HG03064 (cell line): ENCODE measurements around the gene SUGT1.
"Not testable (repeated sequence)": the region's sequence is repeated elsewhere in the genome, so short reads cannot be mapped to it uniquely, and the experiment has no call there.

Experiments used
- ATAC-seq: cut with Tn5 transposase; IDR thresholded peaks from one replicate; pipeline ENCODE4 v1.9.1; 2021; ENCODE audit warnings: low read depth; ENCODE audit not compliant: unreplicated experiment

SUGT1 gene

DNA sequence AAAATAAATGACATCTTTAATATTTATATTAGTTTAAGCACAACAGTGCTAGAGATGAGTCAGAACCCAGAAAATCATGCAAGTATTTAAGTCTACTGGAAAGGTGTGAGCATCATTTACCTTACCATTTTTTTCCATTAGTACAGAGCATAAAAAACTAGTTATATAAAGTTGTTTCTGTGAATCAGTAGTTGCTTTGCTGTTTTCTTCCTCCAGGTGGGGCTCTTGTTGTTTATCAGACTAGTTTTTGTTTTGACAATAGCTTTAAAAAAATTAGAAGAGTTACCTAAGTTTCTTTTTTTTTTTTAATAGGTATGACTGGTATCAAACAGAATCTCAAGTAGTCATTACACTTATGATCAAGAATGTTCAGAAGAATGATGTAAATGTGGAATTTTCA is 12.7 kb downstream of the SUGT1 start:
- ATAC-seq: no peak

DNA sequence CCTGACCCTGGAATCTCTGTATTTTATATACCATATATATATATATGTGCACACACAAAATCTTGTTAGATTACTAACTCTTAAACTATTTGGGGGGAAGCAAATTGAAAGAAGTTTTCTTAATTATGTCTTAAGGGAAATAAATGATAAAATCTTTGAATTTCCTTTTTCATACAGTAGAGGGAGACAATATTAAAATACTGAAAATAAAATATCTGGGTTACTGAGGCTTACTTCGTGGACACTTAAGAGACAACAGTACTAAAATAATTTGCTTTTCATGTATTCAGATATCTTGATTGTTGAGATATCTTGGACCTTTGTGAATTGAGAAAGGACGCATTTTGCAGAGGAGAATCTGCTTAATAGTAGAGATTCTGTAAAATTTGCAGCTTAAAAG is 17.0 kb downstream of the SUGT1 start:
- ATAC-seq: no peak

DNA sequence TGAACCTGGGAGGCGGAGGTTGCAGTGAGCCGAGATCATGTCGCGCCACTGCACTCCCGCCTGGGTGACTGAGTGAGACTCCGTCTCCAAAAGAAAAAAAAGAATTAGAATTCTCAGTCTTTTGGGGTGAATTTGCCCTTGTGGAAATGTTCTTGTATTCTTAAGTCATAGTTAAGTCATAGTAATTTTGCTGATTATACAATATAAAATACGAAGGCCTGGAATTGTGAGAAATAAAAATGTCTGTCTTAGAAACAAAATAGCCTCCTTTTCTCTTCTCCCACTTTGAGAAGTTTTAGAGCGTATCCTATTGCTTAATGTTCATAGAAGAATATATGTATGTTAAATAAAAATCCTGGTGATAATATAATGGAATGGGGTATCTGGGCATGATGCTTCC is 18.1 kb downstream of the SUGT1 start:
- ATAC-seq: no peak

DNA sequence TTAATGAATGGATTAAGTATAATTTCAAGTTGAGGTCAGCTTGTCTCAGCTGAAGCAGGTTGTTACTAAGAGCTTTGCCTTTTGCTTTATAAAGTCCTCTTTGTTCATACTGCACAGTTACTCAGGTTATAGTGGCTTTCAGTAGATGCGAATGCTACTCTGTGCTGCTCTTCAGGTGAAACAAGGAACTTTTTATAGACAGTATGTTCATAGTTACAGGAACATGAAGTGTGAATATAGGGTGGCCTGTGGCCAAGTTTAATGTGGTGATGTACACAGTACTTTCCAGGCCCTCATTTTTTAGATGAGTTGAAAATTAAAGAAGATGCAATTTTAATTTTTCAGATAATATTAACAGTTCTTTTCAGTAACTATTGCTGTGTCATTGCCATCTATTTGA is 20.8 kb downstream of the SUGT1 start:
- no peak for ATAC-seq

DNA sequence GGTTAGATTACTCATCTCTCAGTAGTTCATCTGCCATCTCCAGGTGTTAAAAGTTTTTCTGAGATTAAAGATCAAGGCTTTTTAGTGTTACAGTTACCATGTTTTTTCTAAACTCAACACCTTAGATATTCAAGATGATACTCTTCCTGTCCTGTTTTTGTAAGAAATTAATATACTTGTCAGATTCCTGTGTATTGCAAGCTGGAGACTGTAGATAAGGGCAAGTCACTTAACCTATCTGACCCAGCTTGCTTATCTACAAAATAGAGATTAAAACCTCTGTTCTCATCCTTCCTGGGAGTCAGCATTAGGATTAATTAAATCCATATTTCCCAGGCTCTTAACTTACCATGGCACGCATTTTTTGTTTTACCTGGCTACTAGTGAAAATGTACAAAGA is 25.2 kb downstream of the SUGT1 start:
- ATAC-seq: no peak

DNA sequence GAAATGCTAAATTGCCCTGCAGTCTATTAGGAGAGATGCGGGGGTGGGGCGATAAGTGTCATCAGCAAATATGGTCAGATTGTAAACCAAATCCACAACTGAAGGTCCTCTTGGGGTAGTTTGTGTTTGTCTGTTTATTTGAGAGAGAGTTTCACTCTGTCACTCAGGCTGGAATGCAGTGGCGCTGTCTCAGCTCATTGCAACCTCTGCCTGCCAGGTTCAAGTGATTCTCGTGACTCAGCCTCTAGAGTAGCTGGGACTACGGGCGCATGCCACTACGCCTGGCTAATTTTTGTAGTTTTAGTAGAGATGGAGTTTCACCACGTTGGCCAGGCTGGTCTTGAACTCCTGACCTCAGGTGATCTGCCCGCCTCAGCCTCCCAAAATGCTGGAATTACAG is 33.2 kb downstream of the SUGT1 start:
- ATAC-seq: not testable (repeated sequence)

DNA sequence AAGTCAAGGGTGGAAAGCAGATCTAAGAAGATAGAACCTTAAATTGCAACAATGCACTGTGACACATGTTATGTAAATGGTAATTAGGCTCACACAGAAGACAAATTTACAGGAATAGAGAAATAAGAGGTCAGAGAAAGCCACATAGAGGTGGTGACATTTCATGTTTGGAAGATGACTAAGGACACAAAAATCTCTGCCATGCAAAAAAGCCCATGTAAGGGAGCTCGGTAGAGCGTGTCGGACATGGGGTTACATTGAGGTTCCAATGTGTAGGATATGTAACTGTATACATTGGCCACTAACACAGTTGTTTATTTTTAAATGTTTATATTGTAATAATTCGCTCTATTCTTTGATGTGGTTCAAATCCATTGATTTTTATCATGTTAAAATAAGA is 33.7 kb downstream of the SUGT1 start:
- ATAC-seq: no peak

DNA sequence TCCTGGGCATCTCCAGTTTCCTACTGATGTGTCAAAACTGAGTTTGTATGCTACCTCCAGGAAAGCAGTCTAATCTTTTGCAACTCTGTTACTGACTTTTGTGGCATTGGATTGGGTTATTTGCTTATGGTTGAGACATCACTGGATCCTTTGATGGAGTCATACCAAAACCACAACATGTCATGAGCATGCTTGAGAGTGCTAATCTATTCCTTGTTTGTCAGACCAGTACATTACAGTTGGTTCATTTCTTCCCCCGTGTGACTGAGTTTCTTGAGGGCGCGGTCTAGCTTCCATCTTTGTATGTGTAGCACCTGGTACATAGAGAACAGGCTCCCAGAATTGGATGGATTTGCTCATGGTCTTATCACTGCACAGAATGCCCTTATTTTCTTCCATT is 43.2 kb downstream of the SUGT1 start:
- ATAC-seq: no peak

DNA sequence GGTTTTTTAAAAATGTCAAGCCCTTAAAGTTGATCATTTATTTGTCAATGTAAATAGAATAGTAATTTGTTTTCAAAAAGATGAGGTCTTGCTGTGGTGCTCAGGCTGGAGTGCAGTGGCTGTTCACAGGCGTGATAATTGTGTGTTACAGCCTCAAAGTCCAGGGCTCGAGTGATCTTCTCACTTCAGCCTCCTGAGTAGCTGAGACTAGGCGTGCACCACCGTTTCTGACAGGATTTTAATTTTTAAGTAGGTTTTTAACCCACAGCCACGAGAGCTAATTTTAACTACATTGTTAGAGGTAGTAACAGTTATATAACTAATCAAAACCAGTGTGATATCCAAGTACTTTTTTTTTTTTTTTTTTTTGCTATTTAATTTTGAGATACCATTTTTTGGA is 43.9 kb downstream of the SUGT1 start:
- ATAC-seq: no peak

DNA sequence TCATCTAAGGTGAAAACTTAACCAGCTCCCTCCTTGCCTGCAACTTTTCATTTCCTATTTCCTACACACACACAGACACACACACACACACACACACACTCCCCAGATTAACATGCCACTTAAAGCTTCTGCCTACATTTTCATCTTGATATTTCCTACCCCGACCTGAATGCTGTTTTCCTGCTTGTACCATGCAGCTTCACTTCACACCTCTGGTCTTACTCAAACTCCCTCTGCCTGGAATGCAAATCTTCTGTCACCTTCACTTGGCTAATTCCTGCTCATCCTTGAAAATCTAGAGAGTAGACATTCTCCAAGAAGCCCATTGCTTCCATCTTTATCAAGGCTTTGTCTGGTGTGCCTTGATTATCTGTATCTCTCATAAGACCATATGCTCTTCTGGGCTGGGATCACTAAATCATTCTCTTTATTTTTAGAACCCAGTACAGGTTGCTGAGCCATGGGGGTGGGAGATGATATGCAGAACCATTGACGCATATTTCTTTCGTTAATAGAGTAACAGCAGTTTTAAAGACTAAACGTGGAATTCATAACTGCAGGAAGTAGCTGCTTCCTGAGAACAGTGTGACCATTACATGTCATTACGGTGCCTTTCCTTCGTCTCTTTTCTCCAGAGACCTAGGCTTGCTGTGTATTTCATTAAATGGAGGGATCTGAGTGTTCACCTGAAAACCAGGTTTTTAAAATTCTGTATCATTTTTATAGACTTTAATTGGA is 49.3 kb downstream of the SUGT1 start:
- ATAC-seq: no peak

DNA sequence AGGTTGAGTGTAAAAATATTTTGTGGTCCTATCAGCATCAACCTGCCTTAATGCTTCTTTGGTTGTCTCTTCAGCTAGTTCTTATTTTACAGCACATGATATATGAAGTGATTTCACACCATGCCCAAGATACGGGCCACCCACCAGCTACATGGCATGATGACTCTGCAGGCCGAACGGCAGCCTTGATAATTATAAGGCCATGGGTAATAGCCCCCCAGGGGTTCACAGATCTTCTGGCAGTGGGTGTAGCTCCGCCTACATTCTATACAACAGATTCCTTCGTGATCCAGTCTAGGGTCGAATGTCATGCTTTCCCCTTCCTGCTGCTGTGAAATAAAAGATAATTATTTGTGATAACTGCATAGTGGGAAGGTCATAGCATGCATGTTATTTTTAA is 50.8 kb downstream of the SUGT1 start:
- no peak for ATAC-seq

DNA sequence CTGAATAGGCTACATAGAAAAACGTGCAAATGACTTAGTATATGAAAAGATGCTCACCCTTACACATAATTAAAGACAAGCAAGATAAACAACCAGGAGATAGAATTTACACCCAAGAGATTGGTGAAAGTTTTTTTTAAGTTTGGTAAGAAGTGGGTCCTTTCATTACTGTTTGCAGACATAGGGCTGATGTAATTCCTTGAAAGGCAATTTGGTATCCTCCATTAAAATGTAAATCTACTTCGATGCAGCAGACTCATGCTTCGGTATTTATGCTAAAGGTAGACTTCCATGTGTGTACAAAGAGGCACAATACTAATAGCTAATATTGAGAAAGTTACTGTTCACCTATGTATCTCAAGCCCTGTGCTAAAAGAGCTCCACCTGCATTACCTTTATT is 53.4 kb downstream of the SUGT1 start:
- ATAC-seq: no peak

DNA sequence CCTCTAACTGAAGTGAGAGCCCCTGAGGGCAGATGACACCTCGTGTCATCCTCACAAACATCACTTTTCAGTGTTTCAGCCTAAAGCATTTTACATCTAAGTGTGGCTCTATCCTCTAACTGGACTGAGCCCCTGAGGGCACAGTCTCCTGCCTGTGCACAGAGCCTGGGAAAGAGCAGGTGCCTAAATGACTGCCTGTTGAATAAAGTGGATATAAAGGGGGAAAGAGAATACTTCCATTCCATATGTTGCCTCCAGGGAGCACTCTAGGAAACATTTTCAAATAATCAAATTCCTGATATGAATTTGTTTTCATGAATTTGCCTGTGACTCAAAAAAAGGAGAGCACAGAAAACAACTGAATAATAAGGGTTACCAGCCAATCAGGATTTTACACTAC is 54.7 kb downstream of the SUGT1 start:
- ATAC-seq: no peak

DNA sequence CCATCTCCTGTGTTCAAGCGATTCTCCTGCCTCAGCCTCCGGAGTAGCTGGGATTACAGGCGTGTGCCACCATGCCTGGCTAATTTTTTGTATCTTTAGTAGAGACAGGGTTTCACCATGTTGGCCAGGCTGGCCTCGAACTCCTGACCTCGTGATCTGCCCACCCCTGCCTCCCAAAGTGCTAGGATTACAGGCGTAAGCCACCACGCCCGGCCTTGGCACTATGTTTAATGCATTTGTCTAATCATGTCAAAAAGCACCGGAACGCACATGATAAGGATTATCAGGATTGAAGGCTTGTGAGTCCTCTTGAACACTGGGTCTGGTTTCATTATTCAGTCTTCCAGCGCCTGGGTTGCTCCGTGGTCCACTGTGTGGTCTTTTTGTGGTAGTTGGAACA is 55.6 kb downstream of the SUGT1 start:
- not testable (repeated sequence) for ATAC-seq

DNA sequence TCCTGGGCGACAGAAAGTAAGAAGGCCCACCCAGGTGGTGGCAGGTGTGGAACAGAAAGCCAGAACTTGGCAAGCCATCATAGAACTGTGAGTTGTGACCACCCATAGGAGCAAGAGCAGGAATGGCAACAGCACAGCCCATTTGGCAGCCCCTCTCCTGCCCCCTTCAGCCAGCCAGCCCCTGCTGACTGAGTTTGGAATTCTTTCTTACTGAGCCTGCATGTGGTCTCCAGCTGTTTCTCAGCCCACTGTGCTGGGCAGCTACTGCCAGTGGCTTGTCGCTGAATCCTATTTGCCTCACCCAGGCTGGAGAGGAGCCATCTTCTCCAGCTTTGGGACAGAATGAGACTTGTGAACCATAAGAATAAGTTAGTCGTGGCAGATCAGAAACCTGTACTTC is 58.6 kb downstream of the SUGT1 start:
- no peak for ATAC-seq

DNA sequence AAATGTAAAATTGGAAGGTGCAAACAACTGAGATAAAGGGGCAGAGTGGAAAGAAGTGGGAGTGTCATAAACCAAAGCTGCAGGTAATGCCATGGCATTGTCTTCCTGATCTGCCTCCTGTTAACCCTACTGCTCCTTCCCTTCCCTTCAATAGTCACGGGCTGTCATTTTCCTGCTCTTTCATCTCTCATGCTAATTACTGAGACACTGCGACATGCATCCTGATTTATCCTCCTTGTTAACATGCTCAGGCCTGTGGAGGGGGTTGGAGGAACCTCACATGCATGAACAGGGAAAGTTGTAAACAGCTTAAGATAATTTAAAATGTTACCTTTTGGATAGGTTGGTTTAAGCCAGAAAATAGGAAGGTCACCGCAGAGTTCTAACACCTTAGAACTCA is 59.7 kb downstream of the SUGT1 start:
- no peak for ATAC-seq

DNA sequence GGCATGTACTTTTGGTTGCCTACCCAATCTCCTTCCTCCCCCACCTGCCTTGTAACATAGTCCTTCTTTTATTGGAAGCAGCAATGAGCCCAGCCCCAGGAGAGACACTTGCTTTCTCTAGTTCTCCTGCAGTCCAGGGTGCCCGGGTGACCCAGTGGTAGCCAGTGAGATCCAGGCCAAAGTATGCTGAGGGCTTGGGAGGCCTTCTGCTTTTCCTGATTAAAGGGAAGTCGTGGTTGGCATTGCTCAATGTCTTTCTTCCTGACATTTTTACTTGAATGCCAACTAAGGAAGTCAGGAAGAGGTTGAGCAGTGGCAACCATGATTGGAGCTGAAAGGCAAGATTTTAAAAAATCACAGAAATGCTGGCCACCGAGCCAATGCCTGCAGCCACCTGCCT is 61.3 kb downstream of the SUGT1 start:
- no peak for ATAC-seq

DNA sequence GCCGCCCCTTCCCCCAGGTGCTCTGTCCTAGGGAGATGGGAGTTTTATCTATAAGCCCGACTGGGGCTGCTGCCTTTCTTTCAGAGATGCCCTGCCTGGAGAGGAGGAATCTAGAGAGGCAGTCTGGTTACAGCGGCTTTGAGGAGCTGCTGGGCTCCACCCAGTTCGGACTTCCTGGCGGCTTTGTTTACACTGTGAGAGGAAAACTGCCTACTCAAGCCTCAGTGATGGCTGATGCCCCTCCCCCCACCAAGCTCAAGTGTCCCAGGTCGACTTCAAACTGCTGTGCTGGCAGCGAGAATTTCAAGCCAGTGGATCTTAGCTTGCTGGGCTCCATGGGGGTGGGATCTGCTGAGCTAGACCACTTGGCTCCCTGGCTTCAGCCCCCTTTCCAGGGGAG is 68.3 kb downstream of the SUGT1 start:
- ATAC-seq: not testable (repeated sequence)

DNA sequence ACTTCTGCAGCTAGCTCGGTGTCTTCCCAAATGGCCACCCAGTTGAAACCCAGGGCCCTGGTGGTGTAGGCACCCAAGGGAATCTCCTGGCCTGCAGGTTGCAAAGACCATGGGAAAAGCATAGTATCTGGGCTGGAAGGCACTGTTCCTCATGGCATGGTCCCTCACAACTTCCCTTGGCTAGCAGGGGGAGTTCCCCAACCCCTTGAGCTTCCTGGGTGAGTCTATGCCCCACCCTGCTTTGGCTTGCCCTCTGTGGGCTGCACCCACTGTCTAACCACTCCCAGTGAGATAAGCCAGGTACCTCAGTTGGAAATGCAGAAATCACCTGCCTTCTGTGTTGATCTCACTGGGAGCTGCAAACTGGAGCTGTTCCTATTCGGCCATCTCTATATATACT is 68.7 kb downstream of the SUGT1 start:
- not testable (repeated sequence) for ATAC-seq

DNA sequence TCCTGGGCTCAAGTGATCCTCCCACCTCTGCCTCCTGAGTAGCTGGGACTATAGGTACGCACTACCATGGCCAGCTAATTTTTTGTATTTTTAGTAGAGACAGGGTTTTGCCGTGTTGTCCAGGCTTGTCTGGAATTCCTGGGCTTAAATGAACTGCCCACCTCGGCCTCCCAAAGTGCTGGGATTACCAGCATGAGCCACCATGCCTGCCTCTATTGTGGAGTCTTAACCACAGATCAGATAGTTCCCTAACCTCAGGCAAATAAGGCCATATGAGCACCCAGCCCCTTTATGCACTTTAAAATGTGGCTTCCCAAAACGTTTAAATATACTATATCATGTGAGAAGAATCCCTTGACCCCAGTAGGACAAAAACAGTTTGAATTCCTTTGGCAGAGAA is 70.5 kb downstream of the SUGT1 start:
- no peak for ATAC-seq

DNA sequence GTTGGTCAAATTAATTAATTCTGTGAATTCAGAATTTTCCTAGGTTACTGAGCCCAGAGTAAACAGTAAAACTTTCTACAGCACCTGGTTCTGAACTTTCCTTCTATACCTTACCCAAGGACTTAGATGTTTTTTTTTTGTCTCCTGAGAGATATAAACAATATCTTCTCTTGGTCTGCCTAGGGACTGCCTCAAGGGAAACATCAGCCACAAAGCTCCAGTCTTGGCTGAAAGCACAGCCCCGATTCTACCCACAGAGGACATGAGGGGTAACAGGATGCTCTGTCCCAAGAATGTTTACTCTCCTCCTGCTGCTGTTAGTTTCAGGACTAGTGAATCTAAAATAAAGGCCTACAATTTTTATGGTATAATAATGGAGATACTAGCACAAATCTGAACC is 72.7 kb downstream of the SUGT1 start:
- ATAC-seq: no peak

DNA sequence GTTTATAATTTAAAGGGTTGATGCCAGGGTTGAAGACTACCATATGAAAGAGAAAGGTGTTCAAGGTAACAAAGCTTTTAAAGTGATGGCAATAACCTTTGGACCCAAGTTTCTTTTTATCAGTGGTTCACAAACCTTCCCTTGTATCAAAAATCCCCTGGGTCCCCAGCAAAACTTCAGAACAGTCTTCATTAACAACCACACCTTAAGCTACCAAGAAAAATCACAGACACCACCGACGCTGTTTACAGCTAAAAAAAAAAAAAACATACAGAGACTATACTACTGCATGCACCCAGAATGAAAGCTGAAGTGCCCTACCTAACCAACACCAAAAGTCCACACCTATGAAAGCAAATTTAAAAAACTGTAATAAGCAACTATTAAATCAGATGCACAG is 73.6 kb downstream of the SUGT1 start:
- ATAC-seq: no peak

DNA sequence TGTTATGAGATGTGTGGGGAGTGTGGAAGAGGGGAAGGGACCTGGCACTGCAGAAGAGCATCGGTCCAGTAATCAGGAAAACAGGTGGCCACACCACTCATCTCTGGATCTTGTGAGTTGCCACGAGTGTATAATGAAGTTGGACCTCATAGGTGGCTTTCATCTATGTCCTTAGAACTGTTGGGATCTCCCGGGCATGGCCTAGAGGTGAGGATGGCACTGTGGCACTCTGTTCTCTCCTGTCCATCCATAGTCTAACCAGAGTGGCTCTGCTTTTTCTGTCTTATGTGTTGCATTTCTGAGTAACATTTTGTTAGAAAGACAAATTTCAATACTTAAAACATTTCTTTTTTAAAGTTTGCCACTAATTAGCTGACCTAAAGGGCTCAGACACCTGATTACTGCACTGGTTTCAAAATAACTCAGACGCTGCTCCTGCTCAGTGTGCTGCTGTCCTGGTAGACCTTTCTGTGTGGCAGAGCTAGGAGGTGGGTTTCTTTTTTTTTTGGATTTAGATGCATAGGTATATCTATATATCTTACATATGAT is 81.5 kb downstream of the SUGT1 start:
- no peak for ATAC-seq
